Upper lobe of left lung (tissue), 6 donors: ENCODE data around the gene ATG5. TPM values are rescaled to one million over a fixed set of nuclear protein-coding genes. Genes with fewer than 3 reads are reported as not detected.

ENCODE experiments used
- ATAC-seq, 2 donors: fragments of 200-7000 bp; cut with Tn5 transposase; one replicate each; pipeline ENCODE4 v1.9.1; 2022; ENCODE audit warnings: mild to moderate bottlenecking in 2 of 2, moderate library complexity in 2 of 2; ENCODE audit not compliant: low FRiP score in 2 of 2
- DNase-seq, 2 donors: peaks; one replicate each; pipeline ENCODE4 v3.0.0-alpha.2; 2019 to 2020
- H3K27ac ChIP-seq, 4 donors: fragments of 200-600 bp; sonication (generic); one replicate each; pipeline ENCODE4 v1.5.1; 2016 to 2019
- H3K27me3 ChIP-seq, 4 donors: fragments of 200-600 bp; sonication (generic); one replicate each; pipeline ENCODE4 v1.5.1; 2017 to 2019
- H3K36me3 ChIP-seq, 4 donors: fragments of 200-600 bp; sonication (generic); one replicate each; pipeline ENCODE4 v1.5.1; 2016 to 2019
- H3K4me1 ChIP-seq, 4 donors: fragments of 200-600 bp; sonication (generic); one replicate each; pipeline ENCODE4 v1.5.1; 2018 to 2019
- H3K4me3 ChIP-seq, 4 donors: fragments of 200-600 bp; sonication (generic); one replicate each; pipeline ENCODE4 v1.5.1; 2017 to 2019; ENCODE audit warnings: mild to moderate bottlenecking in 2 of 4, moderate library complexity in 1 of 4
- H3K9me3 ChIP-seq, 4 donors: fragments of 200-600 bp; sonication (generic); one replicate each; pipeline ENCODE4 v1.5.1; 2018 to 2019
- CTCF ChIP-seq, 6 experiments: fragments of 450-650 bp in 4 of 6; fragments of 200-600 bp in 2 of 6; sonication (generic) in 2 of 6; IDR thresholded peaks; one replicate each; pipeline ENCODE4 v1.5.1; 2016 to 2019; ENCODE audit warnings: antibody characterized with exemption in 6 of 6
- EP300 ChIP-seq, 4 donors: sonication (generic); formaldehyde crosslinking; IDR thresholded peaks; one replicate each; pipeline ENCODE4 v1.5.1; 2017; ENCODE audit warnings: antibody characterized with exemption in 4 of 4, control low read depth in 2 of 4
- POLR2A ChIP-seq, 4 donors: fragments of 450-650 bp; IDR thresholded peaks; one replicate each; pipeline ENCODE4 v1.5.1; 2016 to 2017; ENCODE audit warnings: antibody characterized with exemption in 4 of 4, mild to moderate bottlenecking in 2 of 4
- POLR2AphosphoS5 ChIP-seq, 2 donors: sonication (generic); formaldehyde crosslinking; IDR thresholded peaks; one replicate each; pipeline ENCODE4 v1.5.1; 2017; ENCODE audit warnings: antibody characterized with exemption in 2 of 2
- WGBS, 2 donors: methylation state at CpG; one replicate each; pipeline ENCODE4 v1.1.5; 2017 to 2018; 5-methylcytosine and 5-hydroxymethylcytosine counted together
- total RNA-seq, 6 donors: library from RNA; depleted of rRNA in 4 of 6; stranded (reverse); fragments of >200 nt in 4 of 6; gene quantifications; one replicate each; pipeline versions ENCODE4 v1.1.0 to v1.2.1, GENCODE V29; 2016 to 2021
- donor health status: DM: no; HTN: no; CAD: no; lungs with moderate emphysema.
- donor health status: DM: no; HTN: yes; CAD: no; lungs with severe emphysema.

Gene ATG5
- total RNA-seq, 6 donors from 2014 or later: 25.8 to 55.1 (median 28.7) TPM

GRCh38 chr6:106290032-106290431, 35.5 kb downstream of the ATG5 start:
- no peak for ATAC-seq
- Histone ChIP-seq H3K4me1 (peaks cover 0 to 4% (median 0%) of the 10 kb centered on the region in 4 donors), H3K9me3 (peaks cover 0 to 4% (median 1%) of the 10 kb centered on the region in 4 donors), H3K27me3 (no peaks in the 10 kb centered on the region), H3K27ac (no peak overlapping the region), H3K4me3 (no peak overlapping the region), H3K36me3 (peaks cover 0 to 20% (median 15%) of the 10 kb centered on the region in 4 donors)
- WGBS, 2 donors: 96 to 100% methylated on average over 4 of the region's 4 CpGs
- no peak for DNase-seq
- TF ChIP-seq EP300 (IDR thresholded peaks at IDR 0.05): no peak
- TF ChIP-seq CTCF (IDR thresholded peaks at IDR 0.05): no peak
- TF ChIP-seq POLR2A (IDR thresholded peaks at IDR 0.05): no peak
- TF ChIP-seq POLR2AphosphoS5 (IDR thresholded peaks at IDR 0.05): no peak

- DNase-seq (no peak), ATAC-seq (no peak)
- Histone ChIP-seq H3K27ac (no peak overlapping the region), H3K36me3 (peaks cover 0 to 16% (median 10%) of the 10 kb centered on the region in 4 donors), H3K27me3 (no peaks in the 10 kb centered on the region), H3K4me1 (peaks cover 0 to 4% (median 0%) of the 10 kb centered on the region in 4 donors), H3K9me3 (peaks cover 0 to 4% (median 1%) of the 10 kb centered on the region in 4 donors), H3K4me3 (no peak overlapping the region)
- WGBS, 2 donors: 71 to 83% methylated on average over 1 of the region's 1 CpG
- TF ChIP-seq CTCF (IDR thresholded peaks at IDR 0.05) (no peak), POLR2AphosphoS5 (IDR thresholded peaks at IDR 0.05) (no peak), EP300 (IDR thresholded peaks at IDR 0.05) (no peak), POLR2A (IDR thresholded peaks at IDR 0.05) (no peak)
Observed at GRCh38 chr6:106287215-106287614, 38.3 kb downstream of the ATG5 start.

- Histone ChIP-seq H3K9me3 (peaks cover 0 to 4% (median 1%) of the 10 kb centered on the region in 4 donors), H3K27ac (no peak overlapping the region), H3K4me3 (no peak overlapping the region), H3K4me1 (peaks cover 0 to 4% (median 0%) of the 10 kb centered on the region in 4 donors), H3K27me3 (no peaks in the 10 kb centered on the region), H3K36me3 (peaks cover 0 to 11% (median 6%) of the 10 kb centered on the region in 4 donors)
- 100% methylated on average over 1 of the region's 1 CpG; no CpG with 5 or more reads in 1 of the 2 donors for WGBS, 2 donors
- ATAC-seq (no peak), DNase-seq (no peak)
- TF ChIP-seq POLR2AphosphoS5 (IDR thresholded peaks at IDR 0.05) (no peak), CTCF (IDR thresholded peaks at IDR 0.05) (no peak), POLR2A (IDR thresholded peaks at IDR 0.05) (no peak), EP300 (IDR thresholded peaks at IDR 0.05) (no peak)
Observed at GRCh38 chr6:106286746-106287145, 38.8 kb downstream of the ATG5 start.

GRCh38 chr6:106283481-106283880, 42.1 kb downstream of the ATG5 start:
- no peak overlapping the region for H3K27ac ChIP-seq
- ATAC-seq: no peak
- TF ChIP-seq POLR2AphosphoS5 (IDR thresholded peaks at IDR 0.05) (no peak), CTCF (IDR thresholded peaks at IDR 0.05) (no peak), POLR2A (IDR thresholded peaks at IDR 0.05) (no peak), EP300 (IDR thresholded peaks at IDR 0.05) (no peak)
- no peak for DNase-seq
- WGBS, 2 donors: 95 to 96% methylated on average over 10 of the region's 10 CpGs
- H3K9me3 ChIP-seq: no peaks in the 10 kb centered on the region
- H3K4me1 ChIP-seq: peaks cover 0 to 7% (median 0%) of the 10 kb centered on the region in 4 donors
- H3K36me3 ChIP-seq: peaks cover 0 to 13% (median 0%) of the 10 kb centered on the region in 4 donors
- no peaks in the 10 kb centered on the region for H3K27me3 ChIP-seq
- H3K4me3 ChIP-seq: no peak overlapping the region

GRCh38 chr6:106281661-106282060, 43.9 kb downstream of the ATG5 start:
- TF ChIP-seq CTCF (IDR thresholded peaks at IDR 0.05) (no peak), POLR2AphosphoS5 (IDR thresholded peaks at IDR 0.05) (no peak)
- ATAC-seq: no peak
- Histone ChIP-seq H3K27me3 (no peaks in the 10 kb centered on the region), H3K36me3 (peaks cover 0 to 24% (median 1%) of the 10 kb centered on the region in 4 donors), H3K4me3 (no peak overlapping the region), H3K27ac (no peak overlapping the region), H3K4me1 (peaks cover 0 to 3% (median 0%) of the 10 kb centered on the region in 4 donors), H3K9me3 (no peaks in the 10 kb centered on the region)
- whole genome bisulfite sequencing, 2 donors: 84 to 85% methylated on average over 2 of the region's 2 CpGs
- DNase-seq: no peak
